NCI-H146 treated with DMSO at 0.1 percent for 48 hours (cell line): ENCODE measurements around the gene CYS1.
A peak's percentile ranks its signal among the peaks of the same experiment; 100 is the strongest.
"Not testable (repeated sequence)": the region's sequence is repeated elsewhere in the genome, so short reads cannot be mapped to it uniquely, and the experiment has no call there.

Experiments
- DNase-seq: peaks from one replicate; lab custom pipeline; 2025; ENCODE audit not compliant: unreplicated experiment; lab: John Stamatoyannopoulos, UW

Gene CYS1

GRCh38 chr2:10015376-10015989 is 64.7 kb downstream of the CYS1 start:
- peak; percentile 93 for DNase-seq

GRCh38 chr2:10014418-10015190 is 65.6 kb downstream of the CYS1 start:
- peak; percentile 93 for DNase-seq

GRCh38 chr2:10013651-10014417 is 66.4 kb downstream of the CYS1 start:
- DNase-seq: peak; percentile 45

- peak; percentile 100 for DNase-seq
Measured at GRCh38 chr2:10012963-10013461, 67.2 kb downstream of the CYS1 start.

GRCh38 chr2:10012366-10012962 is 67.7 kb downstream of the CYS1 start:
- not testable (repeated sequence) for DNase-seq

GRCh38 chr2:10011606-10012325 is 68.4 kb downstream of the CYS1 start:
- DNase-seq: peak; percentile 99

- DNase-seq: peak; percentile 79
Measured at GRCh38 chr2:10010861-10011605, 69.2 kb downstream of the CYS1 start.

- no peak for DNase-seq
Measured at GRCh38 chr2:10009811-10010781, 70.1 kb downstream of the CYS1 start.

GRCh38 chr2:10009271-10009810 is 70.9 kb downstream of the CYS1 start:
- DNase-seq: no peak

GRCh38 chr2:10008809-10009176 is 71.4 kb downstream of the CYS1 start:
- DNase-seq: no peak

- no peak for DNase-seq
Measured at GRCh38 chr2:10007921-10008808, 72.0 kb downstream of the CYS1 start.

- DNase-seq: no peak
Measured at GRCh38 chr2:10007435-10007834, 72.8 kb downstream of the CYS1 start.
